Urinary bladder (tissue), 4 donors: ENCODE measurements around the gene AKR1C1. TPM values are rescaled to one million over a fixed set of nuclear protein-coding genes. Genes with fewer than 3 reads are reported as not detected.
"Not testable (repeated sequence)": the region's sequence is repeated elsewhere in the genome, so short reads cannot be mapped to it uniquely, and the experiment has no call there.

Experiments used
- DNase-seq: peaks from one replicate; pipeline ENCODE4 v3.0.0-alpha.2; 2015; ENCODE audit errors: extremely low spot score
- H3K27ac ChIP-seq: one replicate; pipeline ENCODE4 v1.5.1; 2013; ENCODE audit warnings: low read depth, mild to moderate bottlenecking, moderate library complexity
- H3K36me3 ChIP-seq: one replicate; pipeline ENCODE4 v1.6.1; 2013; ENCODE audit warnings: mild to moderate bottlenecking, moderate library complexity; ENCODE audit not compliant: insufficient read depth
- H3K4me1 ChIP-seq: one replicate; pipeline ENCODE4 v1.6.1; 2013; ENCODE audit warnings: mild to moderate bottlenecking, moderate library complexity; ENCODE audit not compliant: insufficient read depth
- H3K4me3 ChIP-seq: one replicate; pipeline ENCODE4 v1.5.1; 2013; ENCODE audit warnings: low read depth, low read length
- WGBS: extraction: QIAGEN DNeasy Blood & Tissue Kit; methylation state at CpG from one replicate; pipeline ENCODE4 v1.1.7; 2013; 5-methylcytosine and 5-hydroxymethylcytosine counted together
- polyA plus RNA-seq: library from polyadenylated mRNA; stranded (reverse); fragments of 200-250 nt; gene quantifications from one replicate; pipeline ENCODE4 v1.2.3, GENCODE V29; 2013
- total RNA-seq: library from RNA; depleted of rRNA; stranded (reverse); fragments of >200 nt; gene quantifications from one replicate; pipeline ENCODE4 v1.2.3, GENCODE V29; 2014
- donor health status: healthy with polysubstance abuse.
- donor health status: healthy.

AKR1C1 gene
- total and polyA plus RNA-seq, 2 donors: 27.8 to 124 TPM

- not testable (repeated sequence) for H3K4me3 ChIP-seq, H3K27ac ChIP-seq, DNase-seq, H3K36me3 ChIP-seq, H3K4me1 ChIP-seq
Observed at GRCh38 chr10:5004501-5004900, 41.3 kb downstream of the AKR1C1 start.

- not testable (repeated sequence) for H3K4me3 ChIP-seq, H3K4me1 ChIP-seq, H3K27ac ChIP-seq, H3K36me3 ChIP-seq, DNase-seq
- 76% methylated on average over 4 of the region's 4 CpGs for WGBS
Observed at GRCh38 chr10:5008857-5009548, 45.8 kb downstream of the AKR1C1 start.

- WGBS: 66% methylated on average over 6 of the region's 7 CpGs
- H3K4me3 ChIP-seq, H3K27ac ChIP-seq: not testable (repeated sequence)
Observed at GRCh38 chr10:5010043-5010442, 46.8 kb downstream of the AKR1C1 start.

DNA sequence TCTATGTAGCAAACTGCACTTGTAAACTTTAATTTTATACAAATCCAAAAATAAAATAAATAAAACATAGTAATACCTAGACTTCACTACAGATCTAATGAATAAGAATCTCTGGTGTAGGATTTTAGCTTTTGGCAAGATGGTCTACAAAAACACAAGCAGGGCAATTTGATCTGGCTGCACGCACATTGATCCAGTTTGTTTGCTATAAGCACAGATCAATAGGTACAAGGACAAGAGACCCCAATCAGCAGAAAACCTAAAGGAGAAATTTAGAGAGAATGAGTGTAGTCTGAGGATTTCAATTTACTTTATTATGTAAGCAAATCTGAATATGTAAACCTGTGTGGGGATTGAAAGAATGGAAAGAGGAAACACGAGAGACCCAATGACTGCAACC lies 48.2 kb downstream of the AKR1C1 start:
- H3K4me3 ChIP-seq, DNase-seq, H3K4me1 ChIP-seq, H3K27ac ChIP-seq, H3K36me3 ChIP-seq: not testable (repeated sequence)
- 94% methylated on average over 2 of the region's 2 CpGs for WGBS

More at GRCh38 chr10:5010043-5010442, 46.8 kb downstream of the AKR1C1 start:
- not testable (repeated sequence) for DNase-seq, H3K36me3 ChIP-seq, H3K4me1 ChIP-seq

DNA sequence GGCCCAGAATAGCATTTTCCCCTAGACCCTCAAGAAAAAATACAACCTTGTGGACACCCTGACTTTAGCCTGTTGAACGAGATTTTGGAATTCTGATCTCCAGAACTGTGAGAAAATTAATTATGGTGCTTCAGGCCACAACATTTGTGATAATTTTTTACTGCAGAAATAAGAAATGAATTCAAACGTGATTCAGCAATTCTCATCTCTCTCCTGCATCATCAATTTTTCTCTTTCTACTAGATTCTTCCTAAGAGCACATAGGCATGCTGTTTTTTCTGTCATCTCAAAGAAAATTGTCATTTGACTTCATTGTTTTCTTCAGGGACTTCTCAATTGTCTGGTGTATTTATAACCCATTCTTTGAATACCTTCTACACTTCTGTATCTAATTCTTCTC lies 49.4 kb downstream of the AKR1C1 start:
- no peak for DNase-seq
- H3K4me3 ChIP-seq: no peak overlapping the region
- WGBS: 64% methylated on average over 2 of the region's 2 CpGs
- no peaks in the 10 kb centered on the region for H3K4me1 ChIP-seq
- H3K36me3 ChIP-seq: no peaks in the 10 kb centered on the region
- H3K27ac ChIP-seq: no peak overlapping the region

DNA sequence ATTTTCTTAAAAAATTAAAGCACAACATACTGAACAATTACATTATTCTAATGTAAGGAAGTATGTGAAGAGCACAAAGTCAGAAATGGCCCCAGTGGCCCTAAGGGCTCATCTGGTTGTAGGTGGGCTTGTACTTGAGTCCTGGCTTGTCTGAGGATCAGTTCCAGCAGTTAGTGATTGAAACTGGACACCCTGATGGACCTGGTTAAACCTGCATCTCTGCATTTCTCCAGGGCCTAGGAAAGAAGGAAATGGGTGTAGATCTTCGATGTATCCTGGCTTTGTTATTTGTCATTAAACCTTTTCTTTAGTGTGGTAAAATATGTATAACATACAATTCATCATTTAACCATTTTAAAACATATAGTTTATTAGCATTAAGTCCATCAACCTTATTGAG lies 50.2 kb downstream of the AKR1C1 start:
- no peaks in the 10 kb centered on the region for H3K4me1 ChIP-seq
- no peak overlapping the region for H3K27ac ChIP-seq
- H3K4me3 ChIP-seq: no peak overlapping the region
- 78% methylated on average over 1 of the region's 1 CpG for WGBS
- DNase-seq: no peak
- no peaks in the 10 kb centered on the region for H3K36me3 ChIP-seq

DNA sequence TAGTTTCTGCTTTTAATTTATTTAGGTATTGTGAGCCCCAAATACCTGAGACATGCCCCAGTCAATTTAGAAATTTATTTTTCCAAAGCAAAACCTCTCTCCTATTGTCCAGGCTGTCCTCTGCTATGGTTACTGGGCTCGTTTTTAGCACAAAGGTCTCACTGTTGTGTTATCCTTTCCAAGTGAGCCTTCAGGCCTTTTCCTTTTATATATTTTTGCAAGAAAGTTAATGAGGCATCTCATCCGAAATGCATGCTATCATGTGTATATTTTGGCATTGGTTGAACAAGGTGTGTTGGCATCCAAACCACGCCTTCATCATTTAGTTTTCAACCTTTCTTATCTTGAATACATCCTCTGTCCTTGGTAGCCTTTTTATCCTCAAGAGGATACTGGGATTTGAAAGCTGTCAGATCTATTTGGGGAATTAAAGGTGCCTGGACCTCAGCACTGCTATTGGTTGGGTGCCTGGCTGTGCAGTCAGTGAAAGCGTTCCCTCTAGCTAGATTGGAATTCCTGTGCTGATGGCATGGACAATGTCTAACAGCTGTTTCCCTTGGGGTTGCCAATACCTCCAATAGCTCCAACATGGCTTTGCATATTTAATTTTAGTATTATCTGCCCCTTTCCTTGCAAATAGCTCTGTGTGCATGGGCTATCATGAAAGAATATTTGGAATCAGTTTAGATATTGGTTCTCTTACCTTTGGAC lies 51.1 kb downstream of the AKR1C1 start:
- H3K4me3 ChIP-seq, H3K36me3 ChIP-seq, H3K27ac ChIP-seq, DNase-seq, H3K4me1 ChIP-seq: not testable (repeated sequence)
- 71% methylated on average over 4 of the region's 4 CpGs for WGBS

DNA sequence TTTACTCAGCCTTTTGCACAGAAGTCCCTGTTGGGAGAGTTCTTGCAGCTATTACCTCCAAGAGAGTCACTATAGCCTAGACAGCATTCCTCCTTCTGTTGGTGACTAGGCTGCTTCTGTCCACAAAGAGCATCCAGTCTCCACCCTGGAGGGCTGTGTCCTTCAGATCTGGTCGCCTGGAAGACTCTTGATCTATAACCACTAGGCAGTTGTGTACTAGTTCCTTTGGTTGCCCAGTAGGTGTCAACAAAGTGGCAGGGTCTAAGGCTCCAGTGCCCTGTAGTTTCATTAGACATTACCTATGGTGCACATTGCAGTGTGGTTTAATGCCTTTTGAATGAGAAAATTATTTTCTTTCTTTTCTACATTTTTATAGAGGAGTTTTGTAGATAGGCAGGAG lies 51.7 kb downstream of the AKR1C1 start:
- 78% methylated on average over 1 of the region's 1 CpG for WGBS
- H3K4me1 ChIP-seq: no peaks in the 10 kb centered on the region

GRCh38 chr10:5018134-5018533 lies 54.9 kb downstream of the AKR1C1 start:
- DNase-seq: no peak
- Histone ChIP-seq H3K27ac (no peak overlapping the region), H3K36me3 (no peaks in the 10 kb centered on the region), H3K4me3 (no peak overlapping the region), H3K4me1 (no peaks in the 10 kb centered on the region)
- 29% methylated on average over 3 of the region's 3 CpGs for WGBS

More for the DNA sequence above, 51.7 kb downstream of the AKR1C1 start:
- Histone ChIP-seq H3K4me3 (no peak overlapping the region), H3K27ac (no peak overlapping the region), H3K36me3 (no peaks in the 10 kb centered on the region)
- DNase-seq: no peak

DNA sequence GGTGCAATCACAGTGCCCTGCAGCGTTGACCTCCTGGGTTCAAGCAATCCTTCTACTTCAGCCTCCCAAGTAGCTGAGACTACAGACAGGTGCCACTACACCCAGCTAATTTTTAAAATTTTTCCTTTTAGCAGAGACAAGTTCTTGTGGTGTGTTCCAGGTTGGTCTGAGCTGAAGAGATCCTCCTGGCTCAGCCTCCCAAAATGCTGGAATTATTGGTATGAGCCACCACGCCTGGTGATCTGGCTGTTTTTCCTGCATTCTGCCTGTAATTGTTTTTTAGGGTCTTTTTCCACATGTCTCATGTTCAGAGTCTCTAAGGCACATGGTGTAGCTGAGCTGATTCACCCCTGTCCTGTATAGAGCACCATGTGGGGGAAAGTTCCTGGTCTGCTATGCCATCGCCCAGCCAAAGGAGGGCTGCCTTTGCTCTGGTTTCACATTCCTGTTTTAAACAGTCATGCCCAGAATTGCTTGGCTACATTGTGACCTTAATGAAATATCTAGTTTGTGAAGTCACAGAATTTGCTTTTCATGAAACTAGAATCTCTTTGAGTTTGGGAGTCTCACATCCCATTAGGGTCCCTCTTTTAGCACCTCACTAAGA lies 55.6 kb downstream of the AKR1C1 start:
- not testable (repeated sequence) for DNase-seq, H3K4me1 ChIP-seq, H3K27ac ChIP-seq, H3K36me3 ChIP-seq, H3K4me3 ChIP-seq
- WGBS: 63% methylated on average over 3 of the region's 3 CpGs

- DNase-seq, H3K4me1 ChIP-seq, H3K36me3 ChIP-seq, H3K4me3 ChIP-seq, H3K27ac ChIP-seq: not testable (repeated sequence)
- WGBS: 74% methylated on average over 6 of the region's 6 CpGs
Observed at GRCh38 chr10:5019770-5020612, 56.8 kb downstream of the AKR1C1 start.

- not testable (repeated sequence) for H3K4me1 ChIP-seq, DNase-seq, H3K27ac ChIP-seq, H3K4me3 ChIP-seq, H3K36me3 ChIP-seq
- 78% methylated on average over 9 of the region's 10 CpGs for WGBS
Observed at GRCh38 chr10:5021624-5022290, 58.5 kb downstream of the AKR1C1 start.

DNA sequence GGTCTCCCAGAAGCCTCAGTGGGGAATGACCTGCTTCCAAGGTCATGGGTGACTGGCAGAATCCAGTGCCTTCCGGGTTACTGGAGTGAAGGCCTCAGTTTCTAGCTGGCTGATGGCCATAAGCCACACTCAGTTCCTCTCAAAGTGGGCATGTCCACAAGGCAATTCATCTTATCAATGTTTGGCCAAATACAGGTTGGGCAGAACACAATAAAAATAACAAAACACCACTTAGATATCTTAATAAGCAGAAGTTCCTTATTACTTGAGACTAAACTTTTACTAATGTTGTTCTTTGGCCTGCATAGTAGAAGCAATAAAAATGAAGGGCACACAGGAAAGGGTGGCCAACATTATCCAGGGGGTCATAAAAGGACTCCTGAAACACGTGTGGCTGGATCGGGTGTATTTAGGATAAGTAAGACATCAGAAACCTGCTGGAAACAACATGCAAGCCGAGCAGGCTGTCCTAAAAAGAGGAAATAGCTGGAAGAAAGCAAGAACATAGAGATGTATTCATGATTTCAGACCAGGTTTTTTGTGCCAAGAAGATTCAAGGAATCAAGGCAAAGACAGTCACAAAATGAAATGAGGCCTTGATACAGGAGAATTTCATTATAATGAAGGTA lies 60.1 kb downstream of the AKR1C1 start:
- Histone ChIP-seq H3K4me1 (no peaks in the 10 kb centered on the region), H3K4me3 (no peak overlapping the region), H3K36me3 (no peaks in the 10 kb centered on the region), H3K27ac (no peak overlapping the region)
- no peak for DNase-seq
- 50% methylated on average over 4 of the region's 4 CpGs for WGBS
